Activated CD8-positive, alpha-beta memory T cell treated with anti-CD3 and anti-CD28 coated beads for 36 hours (primary cell): ENCODE results near the gene WDR3. TPM values are rescaled to one million over a fixed set of nuclear protein-coding genes. Genes with fewer than 3 reads are reported as not detected.

Experiments used
- CTCF ChIA-PET: fragments of 350-600 bp; sonication (Branson Sonifier 250); formaldehyde crosslinking; loops from one replicate; lab custom pipeline; 2021; ENCODE audit warnings: antibody characterized with exemption; lab: Charles Lee
- POLR2A ChIA-PET: fragments of 350-600 bp; sonication (Branson Sonifier 250); formaldehyde crosslinking; loops from one replicate; lab custom pipeline; 2021; ENCODE audit warnings: antibody characterized with exemption; lab: Charles Lee
- total RNA-seq, 2 experiments: library from RNA; stranded (reverse); gene quantifications; one replicate each; pipeline ENCODE4 v1.2.3, GENCODE V29; 2021

WDR3 gene
- total RNA-seq, 2 experiments from 2014 or later = 82.8 to 86.6 TPM

DNA sequence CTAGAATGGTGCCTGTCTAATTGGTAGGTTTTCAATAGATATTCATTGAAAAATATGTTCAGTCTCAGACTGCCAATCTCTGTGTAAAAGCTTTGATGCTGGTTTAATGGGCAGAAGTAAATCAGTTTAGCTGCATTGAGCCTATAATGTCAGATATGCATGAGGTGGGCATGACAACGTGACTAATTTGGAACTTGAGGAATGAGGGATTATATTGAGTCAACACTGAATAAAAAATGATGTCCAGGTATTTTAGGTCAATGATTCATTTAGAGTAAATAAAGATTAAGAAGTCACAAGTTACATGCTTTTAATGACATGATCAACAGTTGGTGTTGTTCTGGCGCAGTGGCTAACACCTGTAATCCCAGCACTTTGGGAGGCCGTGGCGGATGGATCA, 3.0 kb downstream of the WDR3 start:
- ChIA-PET CTCF (no interaction called here), POLR2A (interaction anchor here (0.7 kb wide), 1 partner anchor 354 kb away, joined by 5 read pairs; no protein-coding TSS in a partner anchor)

GRCh38 chr1:117933769-117934168, 4.2 kb downstream of the WDR3 start:
- ChIA-PET CTCF (no interaction called here), POLR2A (no interaction called here)

DNA sequence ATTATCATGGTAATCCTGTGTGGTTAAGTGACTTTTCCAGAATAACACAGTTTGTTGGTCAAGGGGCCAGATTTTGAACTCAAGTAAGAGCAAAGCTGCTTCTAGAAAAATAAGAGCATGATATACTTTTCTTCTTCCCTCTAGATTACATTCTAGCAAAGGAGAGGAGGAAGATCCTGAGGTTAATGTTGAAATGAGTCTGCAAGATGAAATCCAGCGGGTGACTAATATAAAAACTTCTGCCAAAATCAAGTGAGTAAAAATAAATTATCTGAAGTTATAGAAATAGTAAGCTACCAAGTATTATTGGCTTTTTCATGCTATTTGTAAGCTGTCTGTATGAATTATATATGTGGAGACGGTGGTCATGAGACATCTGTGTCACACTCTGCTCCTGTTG, 12.8 kb downstream of the WDR3 start:
- POLR2A ChIA-PET = no interaction called here

GRCh38 chr1:117952386-117952785, 22.8 kb downstream of the WDR3 start:
- CTCF ChIA-PET = no interaction called here
- POLR2A ChIA-PET = no interaction called here

More for the DNA sequence above, 12.8 kb downstream of the WDR3 start:
- CTCF ChIA-PET = no interaction called here

- CTCF ChIA-PET = no interaction called here
Observed at GRCh38 chr1:117959364-117959763, 29.8 kb downstream of the WDR3 start.

GRCh38 chr1:117964290-117965038, 34.9 kb downstream of the WDR3 start:
- POLR2A ChIA-PET = no interaction called here
- CTCF ChIA-PET = no interaction called here

More at GRCh38 chr1:117959364-117959763, 29.8 kb downstream of the WDR3 start:
- POLR2A ChIA-PET = no interaction called here

GRCh38 chr1:117967477-117967876, 37.9 kb downstream of the WDR3 start:
- ChIA-PET POLR2A (no interaction called here), CTCF (no interaction called here)

DNA sequence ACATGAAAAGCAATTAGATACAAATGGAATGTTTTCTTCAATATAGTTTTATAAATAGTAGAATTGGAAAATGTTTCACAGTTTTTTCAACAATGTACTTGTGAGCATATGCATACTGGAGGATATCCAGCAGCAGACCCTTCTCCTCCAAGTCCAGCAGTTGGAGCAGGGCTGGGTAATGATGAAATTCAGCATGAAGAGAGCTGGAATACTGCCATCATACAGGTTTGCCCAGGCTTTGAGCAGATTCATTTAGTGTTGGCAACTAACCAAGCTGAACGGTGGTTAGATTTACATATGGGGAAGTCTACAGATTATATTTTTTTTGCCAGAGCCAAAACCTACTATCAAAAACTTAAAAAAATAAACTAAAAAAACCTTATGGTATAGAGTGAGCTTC, 38.3 kb downstream of the WDR3 start:
- POLR2A ChIA-PET = no interaction called here
- CTCF ChIA-PET = no interaction called here

GRCh38 chr1:117970252-117970651, 40.7 kb downstream of the WDR3 start:
- POLR2A ChIA-PET = no interaction called here
- CTCF ChIA-PET = no interaction called here

GRCh38 chr1:117971777-117972176, 42.2 kb downstream of the WDR3 start:
- ChIA-PET POLR2A (no interaction called here), CTCF (no interaction called here)

GRCh38 chr1:117976381-117976780, 46.8 kb downstream of the WDR3 start:
- ChIA-PET POLR2A (no interaction called here), CTCF (no interaction called here)

- CTCF ChIA-PET = no interaction called here
Observed at GRCh38 chr1:117981455-117982192, 52.1 kb downstream of the WDR3 start.

GRCh38 chr1:117985239-117985638, 55.7 kb downstream of the WDR3 start:
- POLR2A ChIA-PET = no interaction called here

More at GRCh38 chr1:117981455-117982192, 52.1 kb downstream of the WDR3 start:
- POLR2A ChIA-PET = no interaction called here

DNA sequence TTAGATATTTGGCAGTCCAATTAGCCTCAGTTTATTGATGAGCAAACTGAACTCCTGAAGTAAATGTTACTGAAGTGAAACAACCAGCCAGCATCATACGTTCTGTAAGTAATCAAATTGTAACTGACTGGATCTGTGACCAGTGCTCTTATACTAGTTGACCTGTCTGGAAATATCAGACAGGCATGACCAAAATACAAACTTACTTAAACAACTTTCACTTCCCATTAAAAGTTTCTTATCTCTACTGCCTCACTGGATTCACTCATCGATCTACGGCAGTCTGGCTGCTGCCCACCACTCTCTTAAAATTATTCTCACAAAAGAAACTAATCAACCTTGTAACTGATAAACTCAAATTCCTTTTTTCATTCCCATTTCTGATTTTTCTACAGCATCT, 56.4 kb downstream of the WDR3 start:
- POLR2A ChIA-PET = no interaction called here
- CTCF ChIA-PET = no interaction called here

More at GRCh38 chr1:117985239-117985638, 55.7 kb downstream of the WDR3 start:
- CTCF ChIA-PET = no interaction called here

DNA sequence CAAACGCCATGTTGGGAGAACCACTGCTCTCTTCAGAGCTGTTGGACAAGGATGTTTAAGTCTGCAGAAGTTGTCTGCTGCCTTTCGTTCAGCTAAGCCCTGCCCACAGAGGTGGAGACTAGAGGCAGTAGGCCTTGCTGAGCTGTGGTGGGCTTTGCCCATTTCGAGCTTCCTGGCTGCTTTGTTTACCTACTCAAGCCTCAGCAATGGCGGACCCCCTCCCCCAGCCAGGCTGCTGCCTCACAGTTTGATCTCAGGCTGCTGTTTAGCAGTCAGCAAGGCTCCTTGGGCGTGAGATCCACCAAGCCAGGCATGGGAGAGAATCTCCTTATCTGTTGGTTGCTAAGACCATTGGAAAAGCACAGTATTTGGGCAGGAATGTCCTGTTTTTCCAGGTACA, 74.8 kb downstream of the WDR3 start:
- ChIA-PET CTCF (no interaction called here), POLR2A (no interaction called here)

- CTCF ChIA-PET = no interaction called here
- POLR2A ChIA-PET = no interaction called here
Observed at GRCh38 chr1:118007391-118007790, 77.9 kb downstream of the WDR3 start.

DNA sequence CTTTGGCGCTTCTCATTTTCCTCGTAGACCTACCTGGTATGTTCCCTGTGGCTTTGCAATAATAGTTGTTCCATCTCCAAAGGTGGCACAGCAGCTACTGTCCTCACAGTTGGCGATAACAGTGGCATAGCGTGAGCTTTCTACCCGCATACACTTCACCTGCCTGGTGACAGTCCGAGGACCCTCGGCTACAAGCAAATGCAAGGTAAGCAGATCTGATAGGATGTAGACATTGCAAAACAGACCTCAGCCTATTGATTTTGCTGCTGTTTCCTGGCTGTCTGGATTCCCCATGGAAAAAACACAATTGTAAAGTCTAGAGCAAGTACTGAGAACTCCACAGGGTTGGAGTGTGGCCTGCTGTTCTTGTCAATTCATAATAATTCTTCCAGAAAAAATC, 78.5 kb downstream of the WDR3 start:
- CTCF ChIA-PET = no interaction called here
- POLR2A ChIA-PET = no interaction called here

GRCh38 chr1:118012515-118013124, 83.1 kb downstream of the WDR3 start:
- ChIA-PET CTCF (no interaction called here), POLR2A (no interaction called here)

- ChIA-PET CTCF (no interaction called here), POLR2A (no interaction called here)
Observed at GRCh38 chr1:118013336-118013735, 83.8 kb downstream of the WDR3 start.

DNA sequence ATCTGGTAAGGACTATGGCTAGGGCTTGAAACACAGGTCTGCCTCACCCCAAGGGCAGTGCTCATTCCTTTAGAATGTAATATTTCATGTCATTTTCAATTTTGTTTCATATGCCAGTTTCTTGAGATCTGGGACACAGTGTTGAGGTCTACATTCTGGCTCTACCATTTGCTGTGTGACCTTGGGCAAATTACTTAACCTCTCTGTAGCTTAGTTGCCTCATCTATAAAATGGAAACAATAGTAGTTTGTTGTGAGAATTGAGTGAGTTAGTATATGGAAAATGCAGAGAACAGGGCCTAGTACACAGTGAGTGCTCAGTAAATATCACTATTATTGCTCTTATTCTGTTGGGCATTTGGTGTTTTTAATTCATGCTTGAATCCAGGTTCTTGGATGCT, 84.4 kb downstream of the WDR3 start:
- ChIA-PET CTCF (no interaction called here), POLR2A (no interaction called here)
